Neural cell (in vitro differentiated cells): Measurements from ENCODE around the gene GUCA2B.

Experiments
- EP300 ChIP-seq: fragments of 450-650 bp; conservative IDR thresholded peaks from 2 replicates; pipeline ENCODE4 v1.6.1; 2014; ENCODE audit warnings: antibody characterized with exemption, mild to moderate bottlenecking, moderate library complexity; ENCODE audit not compliant: poor library complexity, severe bottlenecking
- TF ChIP-seq, protein P1 (sequence below): fragments of 450-650 bp; IDR thresholded peaks from 2 replicates; pipeline ENCODE4 v1.5.1; 2014; ENCODE audit warnings: antibody characterized with exemption, mild to moderate bottlenecking, moderate library complexity; ENCODE audit not compliant: poor library complexity, severe bottlenecking

DNA sequence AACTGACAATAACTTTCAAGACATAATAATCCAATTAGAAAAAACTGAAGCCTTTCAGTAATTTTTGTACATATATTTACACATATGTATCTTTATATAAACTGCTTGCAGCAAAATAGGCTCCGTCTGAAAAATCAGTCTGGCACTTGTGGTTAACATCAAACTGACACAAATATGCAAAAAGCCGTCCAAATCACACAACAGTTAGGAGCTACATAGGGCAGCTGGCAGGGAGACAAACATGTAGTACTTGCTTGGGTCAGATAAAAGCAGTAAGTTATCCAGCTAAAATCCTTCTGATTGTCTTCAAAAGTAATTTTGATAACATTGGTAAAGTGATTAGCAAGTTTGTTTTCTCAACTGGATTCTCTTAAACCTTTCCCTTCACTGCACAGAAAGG lies 26.1 kb downstream of the GUCA2B start:
- TF ChIP-seq, protein P1, sequence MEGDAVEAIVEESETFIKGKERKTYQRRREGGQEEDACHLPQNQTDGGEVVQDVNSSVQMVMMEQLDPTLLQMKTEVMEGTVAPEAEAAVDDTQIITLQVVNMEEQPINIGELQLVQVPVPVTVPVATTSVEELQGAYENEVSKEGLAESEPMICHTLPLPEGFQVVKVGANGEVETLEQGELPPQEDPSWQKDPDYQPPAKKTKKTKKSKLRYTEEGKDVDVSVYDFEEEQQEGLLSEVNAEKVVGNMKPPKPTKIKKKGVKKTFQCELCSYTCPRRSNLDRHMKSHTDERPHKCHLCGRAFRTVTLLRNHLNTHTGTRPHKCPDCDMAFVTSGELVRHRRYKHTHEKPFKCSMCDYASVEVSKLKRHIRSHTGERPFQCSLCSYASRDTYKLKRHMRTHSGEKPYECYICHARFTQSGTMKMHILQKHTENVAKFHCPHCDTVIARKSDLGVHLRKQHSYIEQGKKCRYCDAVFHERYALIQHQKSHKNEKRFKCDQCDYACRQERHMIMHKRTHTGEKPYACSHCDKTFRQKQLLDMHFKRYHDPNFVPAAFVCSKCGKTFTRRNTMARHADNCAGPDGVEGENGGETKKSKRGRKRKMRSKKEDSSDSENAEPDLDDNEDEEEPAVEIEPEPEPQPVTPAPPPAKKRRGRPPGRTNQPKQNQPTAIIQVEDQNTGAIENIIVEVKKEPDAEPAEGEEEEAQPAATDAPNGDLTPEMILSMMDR, result no peak
- TF ChIP-seq EP300, result no peak
